Lung (tissue), 12 donors: ENCODE results near the gene SEPTIN5. TPM values are rescaled to one million over a fixed set of nuclear protein-coding genes. Genes with fewer than 3 reads are reported as not detected.

ENCODE experiments used
- ATAC-seq: fragments of 200-7000 bp; cut with Tn5 transposase; one replicate; pipeline ENCODE4 v1.9.1; 2020; ENCODE audit warnings: moderate number of reproducible peaks; ENCODE audit not compliant: insufficient read depth, low FRiP score
- DNase-seq, 3 donors: peaks; one replicate each; pipeline ENCODE4 v3.0.0-alpha.2; 2013 to 2017
- H3K27ac ChIP-seq, 2 donors: one replicate each; pipeline ENCODE4 v1.5.1; 2013; ENCODE audit warnings: mild to moderate bottlenecking in 2 of 2, moderate library complexity in 2 of 2, control low read depth in 1 of 2, inconsistent platforms in 1 of 2, low read depth in 1 of 2, low read length in 1 of 2
- H3K27me3 ChIP-seq, 3 donors: one replicate each; pipeline ENCODE4 v1.5.1; 2013; ENCODE audit warnings: low read length in 2 of 3; ENCODE audit not compliant: control insufficient read depth in 3 of 3, insufficient read depth in 3 of 3
- H3K36me3 ChIP-seq, 4 donors: one replicate each; pipeline ENCODE4 v1.5.1; 2013; ENCODE audit warnings: low read length in 4 of 4, mild to moderate bottlenecking in 1 of 4, moderate library complexity in 1 of 4; ENCODE audit not compliant: control insufficient read depth in 4 of 4, insufficient read depth in 4 of 4
- H3K4me1 ChIP-seq, 5 donors: one replicate each; pipeline ENCODE4 v1.5.1; 2013; ENCODE audit warnings: low read length in 5 of 5, mild to moderate bottlenecking in 2 of 5, moderate library complexity in 1 of 5; ENCODE audit not compliant: control insufficient read depth in 5 of 5, insufficient read depth in 5 of 5
- H3K4me3 ChIP-seq: one replicate; pipeline ENCODE4 v1.5.1; 2013; ENCODE audit warnings: mild to moderate bottlenecking, control low read depth, moderate library complexity
- H3K9ac ChIP-seq, 2 donors: one replicate each; pipeline ENCODE4 v1.5.1; 2013; ENCODE audit warnings: low read length in 2 of 2, control low read depth in 1 of 2; ENCODE audit not compliant: insufficient read depth in 1 of 2
- H3K9me3 ChIP-seq, 4 donors: one replicate each; pipeline ENCODE4 v1.5.1; 2013; ENCODE audit warnings: low read length in 3 of 4, mild to moderate bottlenecking in 1 of 4, moderate library complexity in 1 of 4; ENCODE audit not compliant: control insufficient read depth in 4 of 4, insufficient read depth in 3 of 4
- WGBS, 2 donors: extraction: QIAGEN DNeasy Blood & Tissue Kit; methylation state at CpG; one replicate each; pipeline ENCODE4 v1.1.7; 2013; 5-methylcytosine and 5-hydroxymethylcytosine counted together
- polyA plus RNA-seq, 2 donors: library from polyadenylated mRNA; stranded (reverse); fragments of 200-250 nt; gene quantifications; one replicate each; pipeline ENCODE4 v1.2.1, GENCODE V29; 2013
- total RNA-seq, 2 donors: library from RNA; depleted of rRNA in 1 of 2; stranded (reverse); fragments of >200 nt in 1 of 2; gene quantifications; one replicate each; pipeline ENCODE4 v1.2.1, GENCODE V29; 2014 to 2021
- TF ChIP-seq, protein P1 (sequence below): IDR thresholded peaks from 2 replicates; pipeline ENCODE4 v1.5.1; 2012; ENCODE audit warnings: mild to moderate bottlenecking; ENCODE audit errors: control extremely low read depth, extremely low read depth
- donor health status: control.
- donor health status: control.
- donor health status: Bipolar disorder and iron deficiency.
- donor health status: healthy.
- donor health status: DM: yes; HTN: yes; CAD: no.

SEPTIN5 gene
- total and polyA plus RNA-seq, 4 donors = 10.4 to 32.5 (median 14.2) TPM

DNA sequence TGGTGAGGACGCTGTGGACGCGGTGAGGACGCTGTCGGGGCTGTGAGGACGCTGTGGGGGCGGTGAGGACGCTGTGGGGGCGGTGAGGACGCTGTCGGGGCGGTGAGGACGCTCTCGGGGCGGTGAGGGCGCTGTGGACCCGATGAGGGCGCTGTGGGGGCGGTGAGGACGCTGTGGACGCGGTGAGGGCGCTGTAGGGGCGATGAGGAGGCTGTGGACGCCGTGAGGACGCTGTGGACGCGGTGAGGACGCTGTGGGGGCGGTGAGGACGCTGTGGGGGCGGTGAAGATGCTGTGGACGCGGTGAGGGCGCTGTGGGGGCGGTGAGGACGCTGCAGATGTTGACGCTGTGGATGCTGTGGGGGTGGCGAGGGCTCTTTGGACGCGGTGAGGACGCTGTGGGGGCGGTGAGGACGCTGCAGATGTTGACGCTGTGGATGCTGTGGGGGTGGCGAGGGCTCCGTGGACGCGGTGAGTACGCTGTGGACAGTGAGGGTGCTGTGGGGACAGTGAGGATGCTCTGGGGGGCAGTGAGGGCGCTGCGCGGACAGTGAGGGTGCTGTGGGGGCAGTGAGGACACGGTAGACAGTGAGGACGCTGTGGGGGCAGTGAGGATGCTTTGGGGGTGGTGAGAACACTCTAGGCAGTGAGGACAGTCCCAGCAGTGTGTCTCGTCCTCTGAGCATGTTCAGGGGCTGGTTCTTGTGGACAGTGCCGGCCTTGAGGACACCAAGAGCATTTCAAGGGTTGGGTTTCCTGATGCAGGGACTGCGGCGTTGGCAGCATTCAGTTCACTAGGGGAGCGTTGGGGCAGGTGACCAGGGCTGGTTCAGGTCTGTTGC lies 13.2 kb downstream of the SEPTIN5 start:
- H3K27me3 ChIP-seq = peaks cover 0 to 11% (median 10%) of the 10 kb centered on the region in 3 donors
- TF ChIP-seq, protein P1, sequence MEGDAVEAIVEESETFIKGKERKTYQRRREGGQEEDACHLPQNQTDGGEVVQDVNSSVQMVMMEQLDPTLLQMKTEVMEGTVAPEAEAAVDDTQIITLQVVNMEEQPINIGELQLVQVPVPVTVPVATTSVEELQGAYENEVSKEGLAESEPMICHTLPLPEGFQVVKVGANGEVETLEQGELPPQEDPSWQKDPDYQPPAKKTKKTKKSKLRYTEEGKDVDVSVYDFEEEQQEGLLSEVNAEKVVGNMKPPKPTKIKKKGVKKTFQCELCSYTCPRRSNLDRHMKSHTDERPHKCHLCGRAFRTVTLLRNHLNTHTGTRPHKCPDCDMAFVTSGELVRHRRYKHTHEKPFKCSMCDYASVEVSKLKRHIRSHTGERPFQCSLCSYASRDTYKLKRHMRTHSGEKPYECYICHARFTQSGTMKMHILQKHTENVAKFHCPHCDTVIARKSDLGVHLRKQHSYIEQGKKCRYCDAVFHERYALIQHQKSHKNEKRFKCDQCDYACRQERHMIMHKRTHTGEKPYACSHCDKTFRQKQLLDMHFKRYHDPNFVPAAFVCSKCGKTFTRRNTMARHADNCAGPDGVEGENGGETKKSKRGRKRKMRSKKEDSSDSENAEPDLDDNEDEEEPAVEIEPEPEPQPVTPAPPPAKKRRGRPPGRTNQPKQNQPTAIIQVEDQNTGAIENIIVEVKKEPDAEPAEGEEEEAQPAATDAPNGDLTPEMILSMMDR = no peak
- H3K36me3 ChIP-seq = peaks cover 0 to 6% (median 0%) of the 10 kb centered on the region in 4 donors
- no peak for ATAC-seq
- no peak overlapping the region for H3K9ac ChIP-seq
- no peaks in the 10 kb centered on the region for H3K9me3 ChIP-seq
- no peak overlapping the region for H3K4me3 ChIP-seq
- H3K4me1 ChIP-seq = peaks cover 0 to 13% (median 5%) of the 10 kb centered on the region in 5 donors
- H3K27ac ChIP-seq = no peak overlapping the region
- no peak for DNase-seq
- WGBS, 2 donors = 65 to 71% methylated on average over 61 of the region's 61 CpGs

DNA sequence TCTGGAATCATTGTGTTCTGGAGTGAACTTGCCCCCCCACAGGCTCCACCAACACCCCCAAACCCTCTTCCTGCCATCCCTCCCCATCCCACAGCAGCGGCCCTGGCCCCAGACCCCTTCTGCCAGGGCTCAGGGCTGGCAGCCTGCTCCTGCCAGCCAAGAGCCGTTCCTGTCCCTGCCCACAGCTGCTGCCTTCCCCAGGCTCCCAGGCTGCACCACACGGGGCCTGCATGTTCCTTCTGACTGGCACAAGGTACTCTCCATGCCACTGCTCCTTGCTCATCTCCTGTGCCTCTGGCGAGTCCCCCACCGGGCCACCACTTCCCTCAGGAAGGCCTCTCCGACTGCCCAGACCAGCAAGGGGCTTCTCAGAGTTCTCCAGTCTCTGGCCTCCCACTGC lies 14.0 kb downstream of the SEPTIN5 start:
- Histone ChIP-seq H3K9me3 (no peaks in the 10 kb centered on the region), H3K9ac (no peak overlapping the region), H3K4me3 (no peak overlapping the region), H3K4me1 (peaks cover 0 to 12% (median 2%) of the 10 kb centered on the region in 5 donors), H3K27ac (no peak overlapping the region), H3K27me3 (peaks cover 0 to 11% (median 6%) of the 10 kb centered on the region in 3 donors), H3K36me3 (no peaks in the 10 kb centered on the region)
- WGBS, 2 donors = 74 to 76% methylated on average over 6 of the region's 6 CpGs
- TF ChIP-seq, protein P1 = no peak
- DNase-seq = no peak
- ATAC-seq = no peak

DNA sequence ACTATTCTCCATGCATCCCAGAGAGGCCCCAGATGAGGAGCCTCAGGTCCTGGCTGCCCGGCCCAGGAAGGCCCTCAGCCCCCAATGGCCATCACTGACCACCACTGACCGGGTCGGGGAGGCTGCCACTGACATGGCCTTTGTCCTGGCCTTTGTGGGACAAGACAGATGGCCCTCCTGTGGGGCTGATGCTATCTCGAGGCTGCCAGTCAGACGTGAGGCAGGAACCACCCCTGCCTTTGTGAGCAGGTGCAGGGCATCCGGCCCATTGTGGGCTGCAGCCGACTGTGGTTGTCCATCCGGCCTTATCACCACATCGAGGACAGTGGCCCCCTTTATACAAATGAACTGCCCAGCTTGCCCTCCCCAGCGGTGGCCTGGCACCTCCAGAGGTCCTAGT lies 14.5 kb downstream of the SEPTIN5 start:
- ATAC-seq = no peak
- peaks cover 0 to 11% (median 6%) of the 10 kb centered on the region in 3 donors for H3K27me3 ChIP-seq
- H3K4me1 ChIP-seq = peaks cover 0 to 12% (median 0%) of the 10 kb centered on the region in 5 donors
- no peak overlapping the region for H3K27ac ChIP-seq
- DNase-seq = no peak
- no peak overlapping the region for H3K4me3 ChIP-seq
- no peak overlapping the region for H3K9ac ChIP-seq
- no peaks in the 10 kb centered on the region for H3K36me3 ChIP-seq
- WGBS, 2 donors = 75 to 80% methylated on average over 10 of the region's 10 CpGs
- H3K9me3 ChIP-seq = no peaks in the 10 kb centered on the region
- TF ChIP-seq, protein P1 = no peak
